GM21528 (cell line): Measurements from ENCODE around the gene CARNS1.

Source experiments
- ATAC-seq: cut with Tn5 transposase; IDR thresholded peaks from one replicate; pipeline ENCODE4 v1.9.1; 2021; ENCODE audit warnings: mild to moderate bottlenecking, moderate library complexity; ENCODE audit not compliant: unreplicated experiment, low FRiP score

Gene CARNS1

GRCh38 chr11:67438158-67438902, 22.9 kb downstream of the CARNS1 start:
- ATAC-seq, result no peak

- ATAC-seq, result no peak
Measured at GRCh38 chr11:67439321-67440228, 24.1 kb downstream of the CARNS1 start.

- no peak for ATAC-seq
Measured at GRCh38 chr11:67440229-67441097, 25.0 kb downstream of the CARNS1 start.

- no peak for ATAC-seq
Measured at GRCh38 chr11:67441098-67441563, 25.7 kb downstream of the CARNS1 start.

- ATAC-seq, result no peak
Measured at GRCh38 chr11:67441731-67442351, 26.4 kb downstream of the CARNS1 start.

GRCh38 chr11:67442504-67443404, 27.3 kb downstream of the CARNS1 start:
- ATAC-seq, result no peak

- no peak for ATAC-seq
Measured at GRCh38 chr11:67445515-67445914, 30.0 kb downstream of the CARNS1 start.

GRCh38 chr11:67448220-67448609, 32.7 kb downstream of the CARNS1 start:
- ATAC-seq, result no peak

- no peak for ATAC-seq
Measured at GRCh38 chr11:67449116-67449844, 33.8 kb downstream of the CARNS1 start.

- ATAC-seq, result no peak
Measured at GRCh38 chr11:67450796-67451657, 35.5 kb downstream of the CARNS1 start.

GRCh38 chr11:67451658-67451976, 36.1 kb downstream of the CARNS1 start:
- ATAC-seq, result no peak

GRCh38 chr11:67452141-67452952, 36.9 kb downstream of the CARNS1 start, which contains the start of gene GPR152:
TSS of gene GPR152 (minus strand) at chr11:67452729. CDS start at chr11:67452724, 5 bp downstream.
- ATAC-seq, result no peak

- ATAC-seq, result no peak
Measured at GRCh38 chr11:67453816-67454732, 38.6 kb downstream of the CARNS1 start.

GRCh38 chr11:67455054-67455453, 39.6 kb downstream of the CARNS1 start, which contains the start of gene CABP4:
TSS of gene CABP4 (plus strand) at chr11:67455354. CDS start at chr11:67455424, 70 bp downstream.
- no peak for ATAC-seq

GRCh38 chr11:67456068-67456705, 40.7 kb downstream of the CARNS1 start:
- ATAC-seq, result no peak
